T47D (cell line): ENCODE data around the gene ABR.
A peak's percentile ranks its signal among the peaks of the same experiment; 100 is the strongest.
"Not testable (repeated sequence)": the region's sequence is repeated elsewhere in the genome, so short reads cannot be mapped to it uniquely, and the experiment has no call there.

Experiments used
- DNase-seq, 2 experiments: peaks; one replicate each; pipeline versions ENCODE4 v3.0.0 to v3.0.0-alpha.2; 2011 to 2012; ENCODE audit warnings: low read depth in 1 of 2, low spot score in 1 of 2
- JUND ChIP-seq: IDR thresholded peaks from 2 replicates; pipeline ENCODE4 v1.6.1; 2012; ENCODE audit warnings: low read depth
- in situ Hi-C: cut with HindIII; loops from 2 replicates; pipeline ENCODE4 v1.10.0; 2016; ENCODE audit warnings: low sequenced_read_pairs, low pct_unique_long_range_greater_than_20kb

The ABR gene

DNA sequence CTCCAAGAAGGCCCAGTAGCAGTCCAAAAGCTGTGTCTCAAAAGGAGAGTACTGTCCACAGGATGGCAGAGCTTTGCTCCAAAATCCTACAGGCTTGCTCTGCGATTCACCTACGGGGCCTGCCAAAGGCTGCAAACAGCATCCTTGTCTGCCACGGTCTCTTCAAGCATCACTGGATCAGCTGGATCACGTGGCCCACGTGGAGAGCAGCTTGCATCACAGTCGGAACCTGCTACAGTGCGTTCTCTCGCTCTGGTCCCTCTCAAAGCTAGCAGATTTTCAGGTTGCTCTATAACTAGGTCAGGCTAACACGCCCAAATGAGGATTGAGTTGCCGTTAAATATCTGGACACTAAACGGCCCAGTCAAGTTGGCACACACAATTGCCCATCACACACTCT lies 191.2 kb downstream of the ABR start:
- in situ Hi-C loops, result no loop called here
- DNase-seq, result no peak
- TF ChIP-seq JUND, result no peak

DNA sequence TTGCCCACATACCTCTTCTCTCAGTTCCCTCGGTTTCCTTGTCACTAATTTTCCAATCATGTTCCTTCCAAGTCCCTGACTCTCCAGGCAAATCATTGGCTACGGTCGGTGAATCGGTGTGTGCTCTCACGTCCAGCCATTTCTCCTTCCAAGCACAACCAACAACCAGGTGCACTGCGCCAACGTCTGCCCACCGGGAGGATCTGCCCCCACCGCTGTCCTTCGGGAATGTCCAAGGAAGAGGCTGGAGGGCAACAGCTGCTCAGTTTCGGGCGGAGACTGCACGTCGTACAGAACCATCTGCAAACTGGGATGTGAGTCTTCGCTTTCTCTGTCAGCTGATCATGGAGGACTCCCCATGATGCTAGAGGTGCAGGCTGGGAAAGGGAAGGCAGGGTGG lies 191.8 kb downstream of the ABR start:
- no peak for TF ChIP-seq JUND
- no peak for DNase-seq
- in situ Hi-C loops, result no loop called here

- DNase-seq, result no peak
- no peak for TF ChIP-seq JUND
- in situ Hi-C loops, result no loop called here
Observed at GRCh38 chr17:986322-986929, 193.4 kb downstream of the ABR start.

DNA sequence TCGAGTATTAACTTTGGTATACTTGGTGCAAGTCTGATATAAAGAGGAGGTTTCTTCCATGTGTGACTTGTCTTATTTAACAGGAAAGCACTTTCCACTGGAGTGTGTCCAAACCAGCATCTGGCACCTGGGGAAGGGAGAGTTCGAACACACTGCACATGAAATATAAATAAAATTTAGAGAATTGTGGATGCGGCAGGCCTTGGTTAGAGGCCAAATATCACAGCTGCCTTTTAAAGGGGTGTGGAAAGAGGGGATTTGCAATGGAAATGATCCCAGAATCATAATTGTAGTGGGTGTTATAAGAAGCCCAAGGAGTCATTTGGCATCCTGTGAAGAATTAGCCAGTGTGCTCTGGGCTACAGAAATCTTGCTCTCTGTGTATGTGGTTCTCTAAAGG lies 195.9 kb downstream of the ABR start:
- no peak for DNase-seq
- TF ChIP-seq JUND, result no peak
- in situ Hi-C loops, result no loop called here

GRCh38 chr17:981292-981658 lies 198.5 kb downstream of the ABR start:
- in situ Hi-C loops, result no loop called here
- no peak for DNase-seq
- TF ChIP-seq JUND, result no peak

- DNase-seq, result peak in 1 of 2 experiments; percentile 88
- in situ Hi-C loops, result no loop called here
- TF ChIP-seq JUND, result no peak
Observed at GRCh38 chr17:980406-981291, 199.1 kb downstream of the ABR start.

DNA sequence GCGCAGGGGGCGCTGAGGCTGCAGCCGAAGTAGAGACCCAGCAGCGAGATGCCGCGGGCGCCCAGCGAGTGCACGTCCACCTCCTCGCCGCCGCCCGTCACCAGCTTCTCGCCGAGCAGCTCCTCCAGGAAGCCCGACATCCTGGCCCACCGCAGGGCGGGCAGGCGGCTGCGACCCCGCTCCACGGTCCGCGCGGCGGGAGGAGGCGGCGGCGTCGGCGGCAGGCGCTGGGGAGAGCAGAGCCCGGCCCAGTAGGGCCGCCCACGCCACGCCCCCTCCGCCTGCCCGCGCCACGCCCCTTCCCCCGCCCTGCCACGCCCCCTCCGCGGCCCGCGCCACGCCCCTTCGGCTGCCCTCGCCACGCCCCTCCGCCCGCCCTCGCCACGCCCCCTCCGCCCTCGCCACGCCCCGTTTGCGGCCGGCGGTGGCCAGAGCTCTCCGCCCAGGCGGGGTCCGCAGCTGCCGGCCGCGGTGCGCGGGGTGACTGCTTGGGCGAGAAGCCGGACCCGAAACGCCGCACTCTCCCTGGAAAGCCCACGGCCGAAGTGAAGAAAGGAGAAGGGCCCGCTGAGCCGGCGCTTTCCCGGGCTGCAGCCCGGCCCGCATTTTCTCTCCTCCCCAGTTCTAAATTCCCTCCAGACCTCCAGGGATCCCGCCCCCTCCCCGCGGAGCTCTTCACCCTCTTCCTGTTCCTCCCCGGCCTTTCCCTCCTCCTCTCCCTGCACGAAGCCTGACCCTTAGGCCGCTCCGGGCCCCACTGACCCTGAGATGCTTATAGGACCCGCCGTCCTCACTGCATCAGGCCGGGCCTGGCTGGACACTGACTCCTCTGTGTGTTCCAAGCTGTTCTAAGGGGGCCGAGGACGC lies 200.0 kb downstream of the ABR start, which contains the start of gene NXN:
TSS of gene NXN (minus strand) at position 238 of the 867 bp plus-strand sequence.
- peak; percentile 57 to 65 for DNase-seq
- in situ Hi-C loops, result no loop called here
- TF ChIP-seq JUND, result no peak

DNA sequence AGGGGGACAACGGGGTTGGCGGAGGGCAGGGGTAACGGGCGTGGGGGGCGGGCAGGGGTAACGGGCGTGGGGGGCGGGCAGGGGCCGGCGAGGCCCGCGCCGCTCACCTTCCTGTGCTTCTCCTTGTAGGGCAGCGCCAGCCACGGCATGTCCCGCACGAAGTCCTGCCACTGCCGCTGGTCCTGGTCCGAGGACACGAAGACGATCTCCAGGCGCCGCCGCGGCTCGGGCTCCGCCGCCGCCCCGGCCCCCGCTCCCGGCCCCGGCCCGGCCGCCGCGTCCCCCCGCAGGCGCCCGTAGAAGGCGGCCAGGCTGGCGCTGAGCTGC lies 200.6 kb downstream of the ABR start:
- no peak for DNase-seq
- in situ Hi-C loops, result no loop called here

GRCh38 chr17:978103-979093 lies 201.4 kb downstream of the ABR start:
- in situ Hi-C loops, result no loop called here
- TF ChIP-seq JUND, result no peak
- no peak for DNase-seq

More for the DNA sequence above, 200.6 kb downstream of the ABR start:
- TF ChIP-seq JUND, result no peak

- no peak for DNase-seq
- TF ChIP-seq JUND, result no peak
- in situ Hi-C loops, result no loop called here
Observed at GRCh38 chr17:977166-977565, 202.6 kb downstream of the ABR start.

- in situ Hi-C loops, result no loop called here
- no peak for TF ChIP-seq JUND
- DNase-seq, result no peak
Observed at GRCh38 chr17:976312-976711, 203.5 kb downstream of the ABR start.

DNA sequence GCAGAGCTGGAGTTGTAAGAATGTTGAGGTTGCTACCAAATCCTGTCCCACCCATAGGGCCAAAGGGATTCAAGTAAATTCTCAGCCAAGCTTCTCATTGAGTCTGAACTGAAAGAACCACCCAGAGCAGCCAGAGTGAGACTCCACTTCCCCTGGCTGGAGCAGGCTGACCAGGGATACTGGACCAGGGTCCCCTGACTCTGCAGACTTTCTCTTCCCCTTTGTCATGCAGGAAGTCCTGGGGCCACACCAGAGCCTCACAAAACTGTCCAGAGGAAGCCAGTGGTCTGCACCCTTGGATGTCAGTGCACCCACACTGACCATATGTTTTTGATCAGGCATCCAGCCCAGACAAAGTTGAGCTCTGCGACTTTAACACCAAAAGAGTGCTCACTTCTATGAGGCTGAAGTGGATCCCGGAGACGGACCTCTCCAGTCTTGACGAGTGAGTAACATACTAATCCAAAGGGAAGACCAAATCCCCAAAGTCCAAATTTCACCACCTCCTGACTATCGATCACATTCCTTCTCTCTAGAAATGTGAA lies 204.3 kb downstream of the ABR start:
- no peak for DNase-seq
- in situ Hi-C loops, result no loop called here
- no peak for TF ChIP-seq JUND

DNA sequence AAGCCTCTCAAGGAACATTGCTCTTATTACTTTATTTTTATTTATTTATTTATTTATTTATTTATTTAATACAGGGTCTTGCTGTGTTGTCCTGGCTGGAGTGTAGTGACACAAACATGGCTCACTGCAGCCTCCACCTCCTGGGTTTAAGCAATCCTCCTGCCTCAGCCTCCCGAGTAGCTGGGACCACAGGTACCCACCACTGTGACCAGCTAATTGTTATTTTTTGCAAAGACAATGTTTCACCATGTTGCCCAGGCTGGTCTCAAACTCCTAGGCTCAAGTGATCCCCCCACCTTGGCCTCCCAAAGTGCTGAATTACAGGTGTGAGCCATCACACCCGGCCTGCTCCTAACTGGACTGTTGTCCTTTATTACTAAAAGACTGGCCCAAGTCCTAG lies 205.0 kb downstream of the ABR start:
- DNase-seq, in situ Hi-C loops: not testable (repeated sequence)
